A673 (cell line): ENCODE data around the gene CAGE1.

ENCODE experiments used
- EZH2 ChIP-seq: fragments of 200-600 bp; sonication (generic); IDR thresholded peaks from 2 replicates; pipeline ENCODE4 v1.6.1; 2017; ENCODE audit warnings: borderline replicate concordance, low read depth, mild to moderate bottlenecking, mixed read lengths, antibody characterized with exemption, low read length; ENCODE audit not compliant: poor library complexity, severe bottlenecking
- TF ChIP-seq, protein P1 (sequence below): fragments of 300-800, 200-600 bp; sonication (generic); conservative IDR thresholded peaks from 2 replicates; pipeline ENCODE4 v1.5.1; 2017; ENCODE audit warnings: low read depth, mild to moderate bottlenecking, antibody characterized with exemption, low read length, moderate library complexity, mixed read lengths

DNA sequence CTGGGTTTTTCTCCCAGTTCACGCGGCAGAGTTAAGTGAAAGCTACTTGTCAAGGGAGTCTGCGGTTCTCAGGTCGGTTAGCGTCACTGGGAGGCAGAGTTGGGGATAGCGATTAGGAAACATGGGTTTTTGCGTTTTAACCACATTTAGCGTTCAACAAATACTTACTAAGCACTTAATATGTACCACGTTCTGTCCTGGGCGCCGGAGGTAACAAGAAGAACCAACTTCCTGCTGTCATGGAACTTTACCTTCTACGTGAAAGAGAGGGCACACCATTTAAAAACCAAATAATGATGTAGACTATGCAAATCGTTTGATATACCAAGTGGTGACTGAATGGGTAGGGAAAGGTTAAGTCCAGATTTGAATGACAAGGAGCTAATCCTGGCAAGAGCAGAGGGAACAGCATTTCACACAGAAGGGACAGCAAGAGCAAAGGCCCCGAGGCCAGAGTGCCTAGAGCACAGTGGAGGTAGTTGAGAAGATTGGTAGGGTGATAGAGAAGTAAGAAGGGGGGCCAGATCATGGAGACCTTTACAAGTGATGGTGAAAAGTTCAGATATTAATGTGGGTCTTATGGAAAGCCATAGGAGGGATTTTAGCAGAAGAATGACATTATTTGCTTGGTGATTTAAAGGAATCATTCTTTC is 810 bp upstream of the CAGE1 start:
- TF ChIP-seq, protein P1, sequence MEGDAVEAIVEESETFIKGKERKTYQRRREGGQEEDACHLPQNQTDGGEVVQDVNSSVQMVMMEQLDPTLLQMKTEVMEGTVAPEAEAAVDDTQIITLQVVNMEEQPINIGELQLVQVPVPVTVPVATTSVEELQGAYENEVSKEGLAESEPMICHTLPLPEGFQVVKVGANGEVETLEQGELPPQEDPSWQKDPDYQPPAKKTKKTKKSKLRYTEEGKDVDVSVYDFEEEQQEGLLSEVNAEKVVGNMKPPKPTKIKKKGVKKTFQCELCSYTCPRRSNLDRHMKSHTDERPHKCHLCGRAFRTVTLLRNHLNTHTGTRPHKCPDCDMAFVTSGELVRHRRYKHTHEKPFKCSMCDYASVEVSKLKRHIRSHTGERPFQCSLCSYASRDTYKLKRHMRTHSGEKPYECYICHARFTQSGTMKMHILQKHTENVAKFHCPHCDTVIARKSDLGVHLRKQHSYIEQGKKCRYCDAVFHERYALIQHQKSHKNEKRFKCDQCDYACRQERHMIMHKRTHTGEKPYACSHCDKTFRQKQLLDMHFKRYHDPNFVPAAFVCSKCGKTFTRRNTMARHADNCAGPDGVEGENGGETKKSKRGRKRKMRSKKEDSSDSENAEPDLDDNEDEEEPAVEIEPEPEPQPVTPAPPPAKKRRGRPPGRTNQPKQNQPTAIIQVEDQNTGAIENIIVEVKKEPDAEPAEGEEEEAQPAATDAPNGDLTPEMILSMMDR: no peak
- TF ChIP-seq EZH2: no peak
